Keratinocyte (primary cell): ENCODE results near the gene GOLGA6L2. TPM values are rescaled to one million over a fixed set of nuclear protein-coding genes. Genes with fewer than 3 reads are reported as not detected.

Experiments used
- DNase-seq: peaks from one replicate; pipeline ENCODE4 v3.0.0-alpha.2; 2011; ENCODE audit warnings: low read depth, missing footprints, low spot score
- FAIRE-seq: peaks from 2 replicates; lab custom pipeline; 2011; peaks lifted over from hg19 to GRCh38; lab: Jason Lieb, UNC
- H2AFZ ChIP-seq: 2 replicates; pipeline ENCODE4 v1.6.0; 2012; ENCODE audit warnings: low read length, control low read depth, inconsistent platforms; ENCODE audit not compliant: control insufficient read depth
- H3K27ac ChIP-seq: 2 replicates; pipeline ENCODE4 v1.5.1; 2011; ENCODE audit warnings: low read length; ENCODE audit not compliant: control insufficient read depth, insufficient read depth
- H3K27me3 ChIP-seq: 3 replicates; pipeline ENCODE4 v1.6.0; 2011; ENCODE audit warnings: low read length; ENCODE audit not compliant: control insufficient read depth, insufficient read depth; ENCODE audit errors: extremely low read depth
- H3K36me3 ChIP-seq, 2 experiments: 2 replicates in 1 of 2; 3 replicates in 1 of 2; pipeline ENCODE4 v1.5.1; 2011; ENCODE audit warnings: low read length in 2 of 2, mild to moderate bottlenecking in 1 of 2; ENCODE audit not compliant: control insufficient read depth in 2 of 2, insufficient read depth in 2 of 2; ENCODE audit errors: extremely low read depth in 1 of 2
- H3K4me1 ChIP-seq: 3 replicates; pipeline ENCODE4 v1.5.1; 2011; ENCODE audit warnings: low read length; ENCODE audit not compliant: control insufficient read depth, insufficient read depth; ENCODE audit errors: extremely low read depth
- H3K4me2 ChIP-seq: 3 replicates; pipeline ENCODE4 v1.6.0; 2011; ENCODE audit warnings: low read depth, low read length; ENCODE audit not compliant: control insufficient read depth, insufficient read depth; ENCODE audit errors: extremely low read depth
- H3K4me3 ChIP-seq, 3 experiments: fragments of 200-600 bp in 1 of 3; sonication (generic) in 1 of 3; 2 replicates in 2 of 3; 3 replicates in 1 of 3; pipeline ENCODE4 v1.5.1; 2011 to 2016; ENCODE audit warnings: low read length in 3 of 3, mild to moderate bottlenecking in 3 of 3, control low read depth in 2 of 3, inconsistent platforms in 1 of 3, low read depth in 1 of 3, mixed read lengths in 1 of 3, mixed run types in 1 of 3, moderate library complexity in 1 of 3; ENCODE audit not compliant: control insufficient read depth in 2 of 3, insufficient read depth in 2 of 3; ENCODE audit errors: extremely low read depth in 1 of 3
- H3K79me2 ChIP-seq: 2 replicates; pipeline ENCODE4 v1.6.0; 2012; ENCODE audit warnings: low read length; ENCODE audit not compliant: control insufficient read depth, insufficient read depth
- H3K9ac ChIP-seq: 3 replicates; pipeline ENCODE4 v1.6.0; 2011; ENCODE audit warnings: low read length; ENCODE audit not compliant: control insufficient read depth, insufficient read depth; ENCODE audit errors: extremely low read depth
- H3K9me1 ChIP-seq: 3 replicates; pipeline ENCODE4 v1.6.0; 2011; ENCODE audit warnings: low read length; ENCODE audit not compliant: control insufficient read depth, insufficient read depth; ENCODE audit errors: extremely low read depth
- H3K9me3 ChIP-seq: 2 replicates; pipeline ENCODE4 v1.5.1; 2012; ENCODE audit warnings: low read depth, low read length; ENCODE audit not compliant: control insufficient read depth
- H4K20me1 ChIP-seq: 3 replicates; pipeline ENCODE4 v1.6.0; 2011; ENCODE audit warnings: low read length; ENCODE audit not compliant: control insufficient read depth, insufficient read depth; ENCODE audit errors: extremely low read depth
- CTCF ChIP-seq, 3 experiments: IDR thresholded peaks in 1 of 3; conservative IDR thresholded peaks in 1 of 3; optimal IDR thresholded peaks in 1 of 3; 2 replicates in 2 of 3; 3 replicates in 1 of 3; pipeline versions ENCODE3 to v1.5.1; 2011; ENCODE audit warnings: low read length in 3 of 3, mild to moderate bottlenecking in 3 of 3, moderate library complexity in 2 of 3, control low read depth in 1 of 3, inconsistent platforms in 1 of 3; ENCODE audit not compliant: insufficient read depth in 2 of 3; ENCODE audit errors: extremely low read depth in 1 of 3
- EZH2 ChIP-seq: IDR thresholded peaks from one replicate; pipeline ENCODE4 v1.6.1; 2012; ENCODE audit warnings: inconsistent platforms, mild to moderate bottlenecking, low read length, moderate library complexity
- dilution Hi-C: fragments of 300-500 bp; cut with MboI; formaldehyde crosslinking; loops from one replicate; pipeline ENCODE4 v1.7.0; 2020; ENCODE audit warnings: low sequenced_read_pairs; ENCODE audit not compliant: extremely low pct_ligation_motif_present
- polyA plus RNA-seq, 5 experiments: library from polyadenylated mRNA; depleted of rRNA in 3 of 5; stranded (reverse) in 3 of 5; stranded (forward) in 1 of 5; unstranded in 1 of 5; fragments of >200 nt; gene quantifications; 1 replicate in 1 of 5; 2 replicates in 3 of 5; 3 replicates in 1 of 5; pipeline versions ENCODE4 v1.2.1 to v1.2.3, GENCODE V29; 2011 to 2012; ENCODE audit warnings: missing spikeins in 2 of 5, low read depth in 1 of 5, low replicate concordance in 1 of 5

Gene GOLGA6L2
- polyA plus RNA-seq, 1 donor (not counting 4 experiments of a cell fraction or from before 2014, with no cell fraction given) = not detected

- H3K36me3 ChIP-seq = no peaks in the 10 kb centered on the region
- H3K4me1 ChIP-seq = no peaks in the 10 kb centered on the region
- no peak overlapping the region for H2AFZ ChIP-seq
- dilution Hi-C loops = no loop called here
- DNase-seq (no peak), FAIRE-seq (peak; percentile 71)
- H3K9me3 ChIP-seq = no peaks in the 10 kb centered on the region
- no peaks in the 10 kb centered on the region for H4K20me1 ChIP-seq
- H3K79me2 ChIP-seq = no peaks in the 10 kb centered on the region
- no peak for TF ChIP-seq EZH2
- no peak for TF ChIP-seq CTCF (optimal IDR thresholded peaks at IDR 0.05 in 1 of 3, IDR thresholded peaks at IDR 0.05 in 1 of 3, conservative IDR thresholded peaks at IDR 0.05 in 1 of 3; ENCODE audit: extremely low read depth in 1 of 3, insufficient read depth in 2 of 3, low read length in 3 of 3)
- H3K27ac ChIP-seq = no peak overlapping the region
- no peaks in the 10 kb centered on the region for H3K9me1 ChIP-seq
- no peak overlapping the region for H3K4me2 ChIP-seq
- H3K27me3 ChIP-seq = no peaks in the 10 kb centered on the region
- H3K9ac ChIP-seq = no peak overlapping the region
- no peak overlapping the region for H3K4me3 ChIP-seq
Measured at GRCh38 chr15:23424111-23424904, 22.7 kb downstream of the GOLGA6L2 start.

DNA sequence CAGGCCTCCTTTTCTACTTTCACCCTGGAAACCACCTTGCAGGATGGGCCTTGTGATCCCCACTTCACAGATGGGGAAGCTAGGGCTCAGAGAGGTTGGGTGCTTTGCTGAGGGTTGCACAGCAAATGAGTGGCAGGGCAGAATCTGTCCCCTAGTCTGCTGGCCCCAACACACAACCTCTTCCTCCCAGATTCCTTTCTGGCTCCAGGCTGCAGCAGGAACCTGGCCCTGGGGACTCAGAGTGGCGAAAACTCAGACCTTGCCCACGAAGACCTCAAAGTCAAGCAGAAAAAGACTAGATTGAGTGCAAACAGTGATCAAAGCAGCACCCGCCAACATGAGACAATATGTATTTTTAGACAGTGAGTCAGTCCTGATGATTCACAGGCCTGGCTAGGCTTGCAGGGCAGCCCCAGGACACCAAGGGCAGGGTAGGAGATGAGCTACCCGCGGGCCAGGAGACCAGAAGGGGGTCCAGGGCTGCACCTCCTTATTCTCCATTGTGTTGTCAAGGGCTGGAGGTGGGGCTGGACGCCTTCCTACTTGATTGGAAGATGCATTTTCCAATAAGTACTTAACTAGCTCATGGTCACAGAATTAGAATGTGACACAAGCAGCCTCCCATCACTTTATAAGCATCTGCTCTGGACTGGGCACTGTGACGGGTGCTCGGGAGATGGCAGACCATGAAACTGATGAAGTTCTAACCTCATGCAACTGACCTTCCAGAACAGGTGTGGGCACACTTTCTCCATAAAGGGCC lies 23.9 kb downstream of the GOLGA6L2 start:
- no peaks in the 10 kb centered on the region for H3K9me1 ChIP-seq
- H3K27ac ChIP-seq = no peak overlapping the region
- no peaks in the 10 kb centered on the region for H3K27me3 ChIP-seq
- TF ChIP-seq CTCF (optimal IDR thresholded peaks at IDR 0.05 in 1 of 3, IDR thresholded peaks at IDR 0.05 in 1 of 3, conservative IDR thresholded peaks at IDR 0.05 in 1 of 3; ENCODE audit: extremely low read depth in 1 of 3, insufficient read depth in 2 of 3, low read length in 3 of 3) (no peak), EZH2 (no peak)
- no peak overlapping the region for H3K4me2 ChIP-seq
- H4K20me1 ChIP-seq = no peaks in the 10 kb centered on the region
- H3K4me1 ChIP-seq = no peaks in the 10 kb centered on the region
- no peaks in the 10 kb centered on the region for H3K79me2 ChIP-seq
- H3K36me3 ChIP-seq = no peaks in the 10 kb centered on the region
- H3K9me3 ChIP-seq = no peaks in the 10 kb centered on the region
- FAIRE-seq (peak; percentile 95), DNase-seq (no peak)
- H3K4me3 ChIP-seq = no peak overlapping the region
- dilution Hi-C loops = no loop called here
- H3K9ac ChIP-seq = no peak overlapping the region
- H2AFZ ChIP-seq = no peak overlapping the region
